GM15510 (cell line): Measurements from ENCODE around the gene KIAA0232.

ENCODE experiments used
- POLR2A ChIP-seq: IDR thresholded peaks from 3 replicates; pipeline ENCODE4 v1.6.1; 2011; ENCODE audit warnings: borderline replicate concordance; ENCODE audit not compliant: insufficient read length; ENCODE audit errors: extremely low read depth

KIAA0232 gene

GRCh38 chr4:6767386-6767747, 15.2 kb upstream of the KIAA0232 start:
- no peak for TF ChIP-seq POLR2A

GRCh38 chr4:6767748-6768538, 14.6 kb upstream of the KIAA0232 start:
- no peak for TF ChIP-seq POLR2A

GRCh38 chr4:6768539-6768905, 14.0 kb upstream of the KIAA0232 start:
- TF ChIP-seq POLR2A, result no peak

GRCh38 chr4:6769233-6769988, 13.1 kb upstream of the KIAA0232 start:
- no peak for TF ChIP-seq POLR2A

GRCh38 chr4:6769989-6770420, 12.5 kb upstream of the KIAA0232 start:
- no peak for TF ChIP-seq POLR2A

GRCh38 chr4:6770581-6771228, 11.8 kb upstream of the KIAA0232 start:
- no peak for TF ChIP-seq POLR2A

GRCh38 chr4:6771229-6771671, 11.3 kb upstream of the KIAA0232 start:
- TF ChIP-seq POLR2A, result no peak

- TF ChIP-seq POLR2A, result no peak
Measured at GRCh38 chr4:6772223-6772928, 10.2 kb upstream of the KIAA0232 start.

- TF ChIP-seq POLR2A, result no peak
Measured at GRCh38 chr4:6773106-6773505, 9.4 kb upstream of the KIAA0232 start.

- no peak for TF ChIP-seq POLR2A
Measured at GRCh38 chr4:6773616-6774540, 8.6 kb upstream of the KIAA0232 start.

GRCh38 chr4:6775746-6776145, 6.8 kb upstream of the KIAA0232 start:
- TF ChIP-seq POLR2A, result no peak

- no peak for TF ChIP-seq POLR2A
Measured at GRCh38 chr4:6776920-6777635, 5.4 kb upstream of the KIAA0232 start.

- no peak for TF ChIP-seq POLR2A
Measured at GRCh38 chr4:6777636-6778281, 4.8 kb upstream of the KIAA0232 start.

- TF ChIP-seq POLR2A, result no peak
Measured at GRCh38 chr4:6778435-6778834, 4.1 kb upstream of the KIAA0232 start.
